HG02981 (cell line): ENCODE measurements around the gene RNF212B.

ENCODE experiments used
- ATAC-seq: cut with Tn5 transposase; IDR thresholded peaks from one replicate; pipeline ENCODE4 v1.9.1; 2021; ENCODE audit warnings: mild to moderate bottlenecking, moderate library complexity; ENCODE audit not compliant: unreplicated experiment

RNF212B gene

GRCh38 chr14:23319746-23320583 is 82.2 kb downstream of the RNF212B start:
- ATAC-seq = no peak

- peak; percentile 91 for ATAC-seq
Measured at GRCh38 chr14:23320584-23321571, 83.1 kb downstream of the RNF212B start, which contains the start of gene PABPN1. PABPN1 (plus strand) TSS chr14:23321457; CDS start chr14:23321470, 13 bp downstream.

GRCh38 chr14:23321572-23322547 is 84.1 kb downstream of the RNF212B start:
- ATAC-seq = peak; percentile 3
